Effector memory CD8-positive, alpha-beta T cell (primary cell): ENCODE results near the gene FPGS.
"Not testable (repeated sequence)": the region's sequence is repeated elsewhere in the genome, so short reads cannot be mapped to it uniquely, and the experiment has no call there.

Source experiments
- ATAC-seq: fragments of 150-1000 bp; cut with Tn5 transposase; replicated peaks from 2 replicates; pipeline ENCODE4 v1.10.0; 2021; ENCODE audit warnings: mild to moderate bottlenecking, moderate library complexity
- DNase-seq, 3 experiments: peaks; one replicate each; pipeline ENCODE4 v3.0.0; 2021
- H3K27ac Mint-ChIP-seq, 2 donors: one replicate each; pipeline ENCODE4 v1.8.0; 2022; ENCODE audit warnings: mild to moderate bottlenecking in 2 of 2, mixed read lengths in 2 of 2, moderate library complexity in 2 of 2
- H3K27me3 Mint-ChIP-seq, 2 donors: one replicate each; pipeline ENCODE4 v1.8.0; 2022; ENCODE audit warnings: mixed read lengths in 2 of 2
- H3K36me3 Mint-ChIP-seq: one replicate; pipeline ENCODE4 v1.8.0; 2022; ENCODE audit warnings: mild to moderate bottlenecking, moderate library complexity, mixed read lengths; ENCODE audit not compliant: insufficient read depth
- H3K4me1 Mint-ChIP-seq, 2 donors: one replicate each; pipeline ENCODE4 v1.8.0; 2022; ENCODE audit warnings: low read depth in 2 of 2, mixed read lengths in 2 of 2
- H3K4me3 Mint-ChIP-seq, 2 donors: one replicate each; pipeline ENCODE4 v1.8.0; 2022; ENCODE audit warnings: mild to moderate bottlenecking in 2 of 2, mixed read lengths in 2 of 2, moderate library complexity in 2 of 2
- H3K9me3 Mint-ChIP-seq, 2 donors: one replicate each; pipeline ENCODE4 v1.8.0; 2022; ENCODE audit warnings: mixed read lengths in 2 of 2
- total RNA-seq, 9 experiments: gene quantifications; one replicate each; lab custom pipeline; 2026; lab: John Stamatoyannopoulos, UW

The FPGS gene
- 57.8 to 115 (median 90.9) reads per million in 9 experiments for total RNA-seq

GRCh38 chr9:127802576-127803443 is at the start of gene FPGS:
TSS of gene FPGS (plus strand) at chr9:127802882. CDS start at chr9:127802925, 43 bp downstream.
- Mint-ChIP-seq H3K27me3 (no peaks in the 10 kb centered on the region), H3K9me3 (no peaks in the 10 kb centered on the region), H3K4me3 (peak within 1 kb of the TSS; percentile 95 to 96), H3K36me3 (peaks cover 33% of the 10 kb centered on the region), H3K27ac (peak within 1 kb of the TSS; percentile 97), H3K4me1 (peaks cover 9 to 24% of the 10 kb centered on the region in 2 donors)
- ATAC-seq (peak; percentile 81), DNase-seq (peak; percentile 70 to 73 (median 70))

GRCh38 chr9:127753148-127753547 is 49.5 kb upstream of the FPGS start:
- Mint-ChIP-seq H3K9me3 (no peaks in the 10 kb centered on the region), H3K36me3 (peaks cover 45% of the 10 kb centered on the region), H3K27ac (peak overlapping the region in 1 of 2 donors; percentile 92), H3K4me1 (peaks cover 6 to 19% of the 10 kb centered on the region in 2 donors), H3K4me3 (no peak overlapping the region), H3K27me3 (no peaks in the 10 kb centered on the region)
- no peak for DNase-seq
- no peak for ATAC-seq

- Mint-ChIP-seq H3K27me3 (no peaks in the 10 kb centered on the region), H3K9me3 (no peaks in the 10 kb centered on the region), H3K27ac (peak overlapping the region in 1 of 2 donors; percentile 92), H3K36me3 (peaks cover 45% of the 10 kb centered on the region), H3K4me1 (peaks cover 8 to 20% of the 10 kb centered on the region in 2 donors), H3K4me3 (no peak overlapping the region)
- ATAC-seq, result no peak
- DNase-seq, result no peak
These were observed 49.1 kb upstream of the FPGS start for GRCh38 chr9:127753622-127754021.

- Mint-ChIP-seq H3K9me3 (no peaks in the 10 kb centered on the region), H3K36me3 (peaks cover 47% of the 10 kb centered on the region)
- no peak for ATAC-seq
These were observed 48.3 kb upstream of the FPGS start for GRCh38 chr9:127754099-127755060.

GRCh38 chr9:127755061-127756060 is 47.3 kb upstream of the FPGS start:
- ATAC-seq, result no peak
- DNase-seq, result no peak
- no peaks in the 10 kb centered on the region for H3K27me3 Mint-ChIP-seq
- H3K27ac Mint-ChIP-seq, result no peak overlapping the region
- H3K9me3 Mint-ChIP-seq, result no peaks in the 10 kb centered on the region
- no peak overlapping the region for H3K4me3 Mint-ChIP-seq
- peaks cover 12 to 22% of the 10 kb centered on the region in 2 donors for H3K4me1 Mint-ChIP-seq
- H3K36me3 Mint-ChIP-seq, result peaks cover 51% of the 10 kb centered on the region

More at GRCh38 chr9:127754099-127755060, 48.3 kb upstream of the FPGS start:
- no peak overlapping the region for H3K4me3 Mint-ChIP-seq
- peaks cover 12 to 24% of the 10 kb centered on the region in 2 donors for H3K4me1 Mint-ChIP-seq
- DNase-seq, result no peak
- no peaks in the 10 kb centered on the region for H3K27me3 Mint-ChIP-seq
- H3K27ac Mint-ChIP-seq, result no peak overlapping the region

- peaks cover 11 to 21% of the 10 kb centered on the region in 2 donors for H3K4me1 Mint-ChIP-seq
- H3K4me3 Mint-ChIP-seq, result no peak overlapping the region
- H3K27me3 Mint-ChIP-seq, result no peaks in the 10 kb centered on the region
- no peaks in the 10 kb centered on the region for H3K9me3 Mint-ChIP-seq
- no peak for DNase-seq
- H3K27ac Mint-ChIP-seq, result no peak overlapping the region
- H3K36me3 Mint-ChIP-seq, result peaks cover 49% of the 10 kb centered on the region
- no peak for ATAC-seq
These were observed 46.4 kb upstream of the FPGS start for GRCh38 chr9:127756233-127756632.

- H3K4me3 Mint-ChIP-seq, H3K9me3 Mint-ChIP-seq: not testable (repeated sequence)
These were observed 45.9 kb upstream of the FPGS start for GRCh38 chr9:127756776-127757175.

GRCh38 chr9:127758843-127759242 is 43.8 kb upstream of the FPGS start:
- Mint-ChIP-seq H3K27me3 (no peaks in the 10 kb centered on the region), H3K27ac (peak overlapping the region; percentile 87 to 94), H3K9me3 (no peaks in the 10 kb centered on the region), H3K4me1 (peaks cover 23% of the 10 kb centered on the region in 2 donors), H3K4me3 (no peak overlapping the region), H3K36me3 (peaks cover 54% of the 10 kb centered on the region)
- ATAC-seq (no peak), DNase-seq (no peak)

More at GRCh38 chr9:127756776-127757175, 45.9 kb upstream of the FPGS start:
- not testable (repeated sequence) for ATAC-seq, H3K27me3 Mint-ChIP-seq, H3K27ac Mint-ChIP-seq, DNase-seq
- Mint-ChIP-seq H3K36me3 (peaks cover 49% of the 10 kb centered on the region), H3K4me1 (peaks cover 6 to 16% of the 10 kb centered on the region in 2 donors)

- H3K27me3 Mint-ChIP-seq, result no peaks in the 10 kb centered on the region
- H3K27ac Mint-ChIP-seq, result peak overlapping the region in 1 of 2 donors; percentile 95
- H3K4me3 Mint-ChIP-seq, result no peak overlapping the region
- ATAC-seq (no peak), DNase-seq (no peak)
- peaks cover 66% of the 10 kb centered on the region for H3K36me3 Mint-ChIP-seq
- peaks cover 42 to 43% of the 10 kb centered on the region in 2 donors for H3K4me1 Mint-ChIP-seq
- H3K9me3 Mint-ChIP-seq, result no peaks in the 10 kb centered on the region
These were observed 41.6 kb upstream of the FPGS start for GRCh38 chr9:127761061-127761460.

GRCh38 chr9:127761491-127761956 is 41.2 kb upstream of the FPGS start:
- Mint-ChIP-seq H3K27ac (peak overlapping the region in 1 of 2 donors; percentile 95), H3K36me3 (peaks cover 68% of the 10 kb centered on the region), H3K27me3 (no peaks in the 10 kb centered on the region), H3K4me3 (no peak overlapping the region), H3K4me1 (peaks cover 46 to 47% of the 10 kb centered on the region in 2 donors), H3K9me3 (no peaks in the 10 kb centered on the region)
- DNase-seq (no peak), ATAC-seq (no peak)

- no peak for ATAC-seq
- Mint-ChIP-seq H3K27me3 (no peaks in the 10 kb centered on the region), H3K4me3 (no peak overlapping the region), H3K36me3 (peaks cover 71% of the 10 kb centered on the region), H3K27ac (peak overlapping the region; percentile 95), H3K9me3 (no peaks in the 10 kb centered on the region), H3K4me1 (peaks cover 50 to 53% of the 10 kb centered on the region in 2 donors)
- no peak for DNase-seq
These were observed 40.5 kb upstream of the FPGS start for GRCh38 chr9:127762111-127762676.

- H3K27me3 Mint-ChIP-seq, result no peaks in the 10 kb centered on the region
- H3K4me3 Mint-ChIP-seq, result no peak overlapping the region
- peaks cover 56% of the 10 kb centered on the region for H3K36me3 Mint-ChIP-seq
- DNase-seq (no peak), ATAC-seq (peak; percentile 50)
- peak overlapping the region; percentile 95 for H3K27ac Mint-ChIP-seq
- no peaks in the 10 kb centered on the region for H3K9me3 Mint-ChIP-seq
- H3K4me1 Mint-ChIP-seq, result peaks cover 57 to 62% of the 10 kb centered on the region in 2 donors
These were observed 38.7 kb upstream of the FPGS start for GRCh38 chr9:127763918-127764384.
